ENCODE results near the gene TOR1AIP1.

The TOR1AIP1 gene

GRCh38 chr1:179867493-179868330 lies 14.4 kb upstream of the TOR1AIP1 start:
- Histone ChIP-seq H3F3A (ENCODE audit: control insufficient read depth, insufficient read depth) (peaks cover 2% of the 10 kb centered on the region; the same call in 1 of the 2 replicates), H3K27me3 (ENCODE audit: control insufficient read depth, low read length) (no peaks in the 10 kb centered on the region), H3K4me3 (ENCODE audit: low read length) (no peak overlapping the region), H3K4me2 (ENCODE audit: low read length) (no peak overlapping the region), H4K20me1 (ENCODE audit: control insufficient read depth, insufficient read depth, low read depth, low read length) (peaks cover 5% of the 10 kb centered on the region; the same call in 1 of the 2 replicates), H3K36me3 (ENCODE audit: control insufficient read depth, low read length) (peaks cover 61% of the 10 kb centered on the region), H3K9me3 (ENCODE audit: control insufficient read depth, insufficient read depth, low read length) (no peaks in the 10 kb centered on the region), H3K79me2 (ENCODE audit: control insufficient read depth, low read length) (peaks cover 51% of the 10 kb centered on the region), H3K4me1 (ENCODE audit: control insufficient read depth, low read length) (peaks cover 19% of the 10 kb centered on the region), H3K27ac (ENCODE audit: low read depth, low read length) (no peak overlapping the region), H3K9me2 (replicated peaks; ENCODE audit: control insufficient read depth, low read length) (no peaks in the 10 kb centered on the region)
- TF ChIP-seq CTCF (IDR thresholded peaks at IDR 0.05; ENCODE audit: low read depth, low read length, poor library complexity, severe bottlenecking) (peak; percentile 88), EZH2phosphoT487 (IDR thresholded peaks at IDR 0.05; ENCODE audit: borderline replicate concordance, low read length) (no peak)

- H3K4me3 ChIP-seq (ENCODE audit: low read length), result no peak overlapping the region
- peaks cover 4% of the 10 kb centered on the region; the same call in 1 of the 2 replicates for H3F3A ChIP-seq (ENCODE audit: control insufficient read depth, insufficient read depth)
- H4K20me1 ChIP-seq (ENCODE audit: control insufficient read depth, insufficient read depth, low read depth, low read length), result peaks cover 5% of the 10 kb centered on the region; the same call in 1 of the 2 replicates
- TF ChIP-seq EZH2phosphoT487 (IDR thresholded peaks at IDR 0.05; ENCODE audit: borderline replicate concordance, low read length) (no peak), CTCF (IDR thresholded peaks at IDR 0.05; ENCODE audit: low read depth, low read length, poor library complexity, severe bottlenecking) (no peak)
- no peak overlapping the region; the same call in 1 of the 2 replicates for H3K4me2 ChIP-seq (ENCODE audit: low read length)
- H3K36me3 ChIP-seq (ENCODE audit: control insufficient read depth, low read length), result peaks cover 65% of the 10 kb centered on the region
- H3K4me1 ChIP-seq (ENCODE audit: control insufficient read depth, low read length), result peaks cover 40% of the 10 kb centered on the region
- H3K9me2 ChIP-seq (replicated peaks; ENCODE audit: control insufficient read depth, low read length), result no peaks in the 10 kb centered on the region
- no peaks in the 10 kb centered on the region for H3K9me3 ChIP-seq (ENCODE audit: control insufficient read depth, insufficient read depth, low read length)
- H3K27me3 ChIP-seq (ENCODE audit: control insufficient read depth, low read length), result no peaks in the 10 kb centered on the region
- peaks cover 82% of the 10 kb centered on the region for H3K79me2 ChIP-seq (ENCODE audit: control insufficient read depth, low read length)
- H3K27ac ChIP-seq (ENCODE audit: low read depth, low read length), result no peak overlapping the region
These were observed 11.2 kb upstream of the TOR1AIP1 start for GRCh38 chr1:179870870-179871269.

- no peaks in the 10 kb centered on the region for H3K9me3 ChIP-seq (ENCODE audit: control insufficient read depth, insufficient read depth, low read length)
- H3K27ac ChIP-seq (ENCODE audit: low read depth, low read length), result no peak overlapping the region
- peaks cover 3% of the 10 kb centered on the region; the same call in 1 of the 2 replicates for H4K20me1 ChIP-seq (ENCODE audit: control insufficient read depth, insufficient read depth, low read depth, low read length)
- H3K4me2 ChIP-seq (ENCODE audit: low read length), result peak overlapping the region; percentile 42
- H3K79me2 ChIP-seq (ENCODE audit: control insufficient read depth, low read length), result peaks cover 88% of the 10 kb centered on the region
- no peaks in the 10 kb centered on the region for H3K27me3 ChIP-seq (ENCODE audit: control insufficient read depth, low read length)
- peaks cover 61% of the 10 kb centered on the region for H3K36me3 ChIP-seq (ENCODE audit: control insufficient read depth, low read length)
- H3F3A ChIP-seq (ENCODE audit: control insufficient read depth, insufficient read depth), result peaks cover 4% of the 10 kb centered on the region; the same call in 1 of the 2 replicates
- H3K4me1 ChIP-seq (ENCODE audit: control insufficient read depth, low read length), result peaks cover 50% of the 10 kb centered on the region
- no peak overlapping the region for H3K4me3 ChIP-seq (ENCODE audit: low read length)
- no peaks in the 10 kb centered on the region for H3K9me2 ChIP-seq (replicated peaks; ENCODE audit: control insufficient read depth, low read length)
- TF ChIP-seq EZH2phosphoT487 (IDR thresholded peaks at IDR 0.05; ENCODE audit: borderline replicate concordance, low read length) (no peak), CTCF (IDR thresholded peaks at IDR 0.05; ENCODE audit: low read depth, low read length, poor library complexity, severe bottlenecking) (no peak)
These were observed 10.1 kb upstream of the TOR1AIP1 start for GRCh38 chr1:179871940-179872339.

All from DOHH2 (cell line).